Measurements from ENCODE around the gene GRIA3.

DNA sequence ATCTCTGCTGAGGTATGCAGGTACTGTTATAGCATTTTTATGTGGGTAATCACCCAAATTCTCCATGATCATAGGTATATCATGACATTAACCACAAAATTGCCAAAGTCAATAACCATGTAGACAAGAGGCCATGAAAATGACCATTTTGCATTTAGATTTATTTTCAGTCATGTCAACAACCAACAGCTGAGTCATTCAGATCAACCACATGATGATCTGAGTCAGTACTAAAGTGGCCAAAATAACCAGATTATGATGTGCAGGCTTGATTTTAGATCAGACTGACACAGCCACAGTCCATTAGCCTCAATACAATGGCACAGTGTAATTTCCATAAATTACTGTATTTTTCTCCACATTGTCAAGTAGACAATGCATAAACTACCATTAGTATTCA is 240.5 kb downstream of the GRIA3 start:
- TF ChIP-seq, protein P1, sequence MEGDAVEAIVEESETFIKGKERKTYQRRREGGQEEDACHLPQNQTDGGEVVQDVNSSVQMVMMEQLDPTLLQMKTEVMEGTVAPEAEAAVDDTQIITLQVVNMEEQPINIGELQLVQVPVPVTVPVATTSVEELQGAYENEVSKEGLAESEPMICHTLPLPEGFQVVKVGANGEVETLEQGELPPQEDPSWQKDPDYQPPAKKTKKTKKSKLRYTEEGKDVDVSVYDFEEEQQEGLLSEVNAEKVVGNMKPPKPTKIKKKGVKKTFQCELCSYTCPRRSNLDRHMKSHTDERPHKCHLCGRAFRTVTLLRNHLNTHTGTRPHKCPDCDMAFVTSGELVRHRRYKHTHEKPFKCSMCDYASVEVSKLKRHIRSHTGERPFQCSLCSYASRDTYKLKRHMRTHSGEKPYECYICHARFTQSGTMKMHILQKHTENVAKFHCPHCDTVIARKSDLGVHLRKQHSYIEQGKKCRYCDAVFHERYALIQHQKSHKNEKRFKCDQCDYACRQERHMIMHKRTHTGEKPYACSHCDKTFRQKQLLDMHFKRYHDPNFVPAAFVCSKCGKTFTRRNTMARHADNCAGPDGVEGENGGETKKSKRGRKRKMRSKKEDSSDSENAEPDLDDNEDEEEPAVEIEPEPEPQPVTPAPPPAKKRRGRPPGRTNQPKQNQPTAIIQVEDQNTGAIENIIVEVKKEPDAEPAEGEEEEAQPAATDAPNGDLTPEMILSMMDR (IDR thresholded peaks at IDR 0.05), result no peak
- TF ChIP-seq POLR2A (IDR thresholded peaks at IDR 0.05), result no peak
